Measurements from ENCODE around the gene WWC1. TPM values are rescaled to one million over a fixed set of nuclear protein-coding genes. Genes with fewer than 3 reads are reported as not detected.

WWC1 gene
- total RNA-seq, 1 donor from 2014 or later, result 2.2 TPM

DNA sequence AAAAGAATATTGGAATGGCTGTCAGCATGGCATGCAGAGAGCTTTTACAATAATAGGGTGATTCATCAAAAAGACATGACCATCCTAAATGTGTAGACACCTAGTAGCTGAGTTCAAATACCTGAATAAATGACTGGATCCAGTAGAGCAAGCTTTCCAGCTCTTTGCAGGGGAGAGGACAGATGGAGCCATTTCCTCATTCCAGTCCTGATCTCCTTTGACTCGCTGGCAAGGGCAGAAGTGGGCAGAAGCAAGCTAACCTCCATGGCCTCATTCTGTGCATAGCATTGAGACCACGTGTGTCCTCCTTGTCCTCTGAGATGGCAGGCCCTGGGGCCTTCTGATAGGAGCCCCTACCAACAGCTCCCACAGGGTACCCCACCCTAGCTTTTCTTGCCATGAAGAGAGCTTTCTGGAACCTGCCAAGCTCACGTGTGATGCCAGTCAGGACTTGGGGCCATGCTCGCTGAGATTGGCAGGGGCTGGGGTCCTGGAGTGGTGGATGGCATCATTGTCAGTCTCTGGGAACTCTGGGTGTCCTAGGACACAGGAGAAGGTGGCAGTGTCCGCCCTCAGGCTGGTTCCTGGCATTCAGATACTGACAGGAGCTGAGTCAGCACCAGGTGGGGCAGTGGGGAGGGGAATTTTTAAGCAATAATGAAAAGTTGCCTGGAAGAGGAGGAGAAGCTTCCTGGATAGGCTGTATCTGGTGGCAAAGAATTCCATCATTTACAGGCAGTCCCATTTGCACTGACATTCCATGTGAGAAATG, 33.6 kb downstream of the WWC1 start:
- no peaks in the 10 kb centered on the region for H3K4me1 ChIP-seq
- TF ChIP-seq, protein P1, sequence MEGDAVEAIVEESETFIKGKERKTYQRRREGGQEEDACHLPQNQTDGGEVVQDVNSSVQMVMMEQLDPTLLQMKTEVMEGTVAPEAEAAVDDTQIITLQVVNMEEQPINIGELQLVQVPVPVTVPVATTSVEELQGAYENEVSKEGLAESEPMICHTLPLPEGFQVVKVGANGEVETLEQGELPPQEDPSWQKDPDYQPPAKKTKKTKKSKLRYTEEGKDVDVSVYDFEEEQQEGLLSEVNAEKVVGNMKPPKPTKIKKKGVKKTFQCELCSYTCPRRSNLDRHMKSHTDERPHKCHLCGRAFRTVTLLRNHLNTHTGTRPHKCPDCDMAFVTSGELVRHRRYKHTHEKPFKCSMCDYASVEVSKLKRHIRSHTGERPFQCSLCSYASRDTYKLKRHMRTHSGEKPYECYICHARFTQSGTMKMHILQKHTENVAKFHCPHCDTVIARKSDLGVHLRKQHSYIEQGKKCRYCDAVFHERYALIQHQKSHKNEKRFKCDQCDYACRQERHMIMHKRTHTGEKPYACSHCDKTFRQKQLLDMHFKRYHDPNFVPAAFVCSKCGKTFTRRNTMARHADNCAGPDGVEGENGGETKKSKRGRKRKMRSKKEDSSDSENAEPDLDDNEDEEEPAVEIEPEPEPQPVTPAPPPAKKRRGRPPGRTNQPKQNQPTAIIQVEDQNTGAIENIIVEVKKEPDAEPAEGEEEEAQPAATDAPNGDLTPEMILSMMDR (IDR thresholded peaks at IDR 0.05; ENCODE audit: borderline replicate concordance), result no peak
- no peaks in the 10 kb centered on the region for H3K9me3 ChIP-seq (replicated peaks)
- no peak for DNase-seq
- intact Hi-C loops (cut with micrococcal nuclease), result no loop called here
- H3K27ac ChIP-seq (replicated peaks), result no peak overlapping the region
- H3K4me3 ChIP-seq, result no peak overlapping the region
- no peaks in the 10 kb centered on the region for H3K36me3 ChIP-seq
- H3K27me3 ChIP-seq (ENCODE audit: low read depth), result peaks cover 52% of the 10 kb centered on the region

DNA sequence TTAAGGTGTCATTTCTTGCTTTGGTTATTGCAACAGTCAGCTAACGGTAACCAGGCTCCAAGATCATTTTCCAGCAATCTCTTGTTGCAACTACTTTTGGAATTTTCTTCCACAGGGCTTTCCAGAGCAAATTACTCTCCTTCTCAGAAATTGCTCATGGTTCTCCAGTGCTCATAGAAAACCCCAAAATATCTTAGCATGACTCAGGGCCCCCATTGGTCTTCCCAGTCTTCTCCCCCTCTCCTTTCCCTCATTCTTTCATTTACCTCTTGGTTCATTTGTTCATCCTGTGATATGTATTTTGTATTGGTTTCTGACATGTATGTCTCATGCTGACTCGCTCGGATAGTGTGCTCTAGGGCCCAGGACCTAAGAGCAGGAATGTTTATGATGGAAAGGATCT, 35.6 kb downstream of the WWC1 start:
- H3K27ac ChIP-seq (replicated peaks), result no peak overlapping the region
- intact Hi-C loops (cut with micrococcal nuclease), result no loop called here
- H3K36me3 ChIP-seq, result no peaks in the 10 kb centered on the region
- H3K4me1 ChIP-seq, result no peaks in the 10 kb centered on the region
- H3K4me3 ChIP-seq, result no peak overlapping the region
- TF ChIP-seq, protein P1 (IDR thresholded peaks at IDR 0.05; ENCODE audit: borderline replicate concordance), result no peak
- DNase-seq, result no peak
- H3K9me3 ChIP-seq (replicated peaks), result no peaks in the 10 kb centered on the region
- H3K27me3 ChIP-seq (ENCODE audit: low read depth), result peaks cover 68% of the 10 kb centered on the region

DNA sequence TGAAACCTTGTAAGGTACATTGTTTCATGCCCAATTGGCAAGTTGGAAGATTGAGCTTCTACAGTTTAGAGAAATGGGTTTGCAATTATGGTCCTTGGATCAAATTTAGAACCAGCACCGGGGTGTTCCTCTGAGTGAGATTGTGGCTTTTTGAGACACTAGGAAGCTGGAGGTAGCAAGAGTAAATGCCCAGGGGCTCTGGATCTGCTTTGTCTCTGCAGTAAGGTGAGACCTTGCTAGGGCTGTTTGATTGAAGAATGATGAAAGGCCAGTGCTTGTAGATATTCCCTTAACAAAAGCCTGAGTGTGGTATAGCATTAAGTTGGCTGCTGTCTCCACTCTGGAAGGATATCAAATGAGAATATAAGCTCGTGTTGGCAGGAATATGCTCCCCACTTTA, 36.0 kb downstream of the WWC1 start:
- H3K27ac ChIP-seq (replicated peaks), result no peak overlapping the region
- TF ChIP-seq, protein P1 (IDR thresholded peaks at IDR 0.05; ENCODE audit: borderline replicate concordance), result no peak
- H3K4me1 ChIP-seq, result no peaks in the 10 kb centered on the region
- H3K9me3 ChIP-seq (replicated peaks), result no peaks in the 10 kb centered on the region
- no peak for DNase-seq
- intact Hi-C loops (cut with micrococcal nuclease), result no loop called here
- no peak overlapping the region for H3K4me3 ChIP-seq
- H3K36me3 ChIP-seq, result no peaks in the 10 kb centered on the region
- peaks cover 64% of the 10 kb centered on the region for H3K27me3 ChIP-seq (ENCODE audit: low read depth)

DNA sequence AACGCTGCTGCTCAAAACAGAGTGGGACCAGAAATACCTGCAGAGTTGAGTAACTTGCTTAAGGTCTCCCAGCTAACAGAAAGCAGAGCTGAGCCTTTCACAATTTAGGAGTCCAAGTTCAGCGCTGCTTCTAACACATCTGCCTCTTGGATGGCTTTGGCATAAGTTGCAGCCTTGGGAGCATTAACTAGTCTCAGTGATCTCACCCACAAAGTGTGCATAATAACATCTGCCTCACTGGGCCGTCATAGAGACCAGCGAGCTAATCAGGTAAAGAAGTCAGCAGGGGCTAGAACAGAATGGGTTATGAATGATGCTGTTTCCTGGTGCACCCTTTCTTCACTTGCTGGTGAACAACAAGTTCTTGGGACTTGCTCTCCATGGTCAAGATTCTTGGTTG, 36.5 kb downstream of the WWC1 start:
- no peak overlapping the region for H3K27ac ChIP-seq (replicated peaks)
- intact Hi-C loops (cut with micrococcal nuclease), result no loop called here
- H3K4me1 ChIP-seq, result no peaks in the 10 kb centered on the region
- no peaks in the 10 kb centered on the region for H3K36me3 ChIP-seq
- TF ChIP-seq, protein P1 (IDR thresholded peaks at IDR 0.05; ENCODE audit: borderline replicate concordance), result no peak
- H3K27me3 ChIP-seq (ENCODE audit: low read depth), result peaks cover 63% of the 10 kb centered on the region
- DNase-seq, result no peak
- no peak overlapping the region for H3K4me3 ChIP-seq
- no peaks in the 10 kb centered on the region for H3K9me3 ChIP-seq (replicated peaks)

DNA sequence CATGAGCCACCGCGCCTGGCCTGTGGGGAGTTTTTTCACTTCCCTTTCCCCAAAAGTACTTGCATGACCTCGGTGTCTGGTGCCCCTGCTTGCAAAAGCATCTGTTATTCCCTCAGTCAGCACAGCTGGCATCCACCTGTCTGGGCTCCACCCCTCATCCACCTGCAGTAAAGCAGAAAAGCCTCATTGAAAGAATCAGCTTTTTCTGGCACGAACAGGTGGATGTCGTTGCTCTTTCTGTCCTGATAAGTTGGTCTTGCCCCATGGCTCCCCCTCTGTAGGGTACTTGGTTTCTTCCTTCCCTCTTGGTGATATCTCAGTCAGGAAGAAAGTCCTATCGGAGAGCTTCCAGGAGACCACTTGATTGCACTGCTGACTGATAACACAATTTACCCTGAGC, 37.4 kb downstream of the WWC1 start:
- Histone ChIP-seq H3K27me3 (ENCODE audit: low read depth) (peaks cover 67% of the 10 kb centered on the region), H3K9me3 (replicated peaks) (no peaks in the 10 kb centered on the region), H3K4me1 (no peaks in the 10 kb centered on the region), H3K36me3 (no peaks in the 10 kb centered on the region), H3K27ac (replicated peaks) (no peak overlapping the region), H3K4me3 (no peak overlapping the region)
- TF ChIP-seq, protein P1 (IDR thresholded peaks at IDR 0.05; ENCODE audit: borderline replicate concordance), result no peak
- DNase-seq, result no peak
- intact Hi-C loops (cut with micrococcal nuclease), result no loop called here

Data from left ventricle myocardium inferior (tissue), 1 donor.